CD4-positive, alpha-beta T cell (primary cell): ENCODE measurements around the gene AP1S3. TPM values are rescaled to one million over a fixed set of nuclear protein-coding genes. Genes with fewer than 3 reads are reported as not detected.
"Not testable (repeated sequence)": the region's sequence is repeated elsewhere in the genome, so short reads cannot be mapped to it uniquely, and the experiment has no call there.

Experiments
- ATAC-seq: fragments of 200-7000 bp; cut with Tn5 transposase; one replicate; pipeline ENCODE4 v1.10.0; 2022; ENCODE audit warnings: mild to moderate bottlenecking; ENCODE audit not compliant: poor library complexity
- CTCF ChIA-PET: fragments of 350-600 bp; sonication (Branson Sonifier 250); formaldehyde crosslinking; loops from one replicate; lab custom pipeline; 2021; ENCODE audit warnings: antibody characterized with exemption, inconsistent platforms; lab: Charles Lee
- POLR2A ChIA-PET: fragments of 350-600 bp; sonication (Branson Sonifier 250); formaldehyde crosslinking; loops from one replicate; lab custom pipeline; 2021; ENCODE audit warnings: antibody characterized with exemption, inconsistent platforms; lab: Charles Lee
- DNase-seq, 14 experiments: peaks; one replicate each; pipeline ENCODE4 v3.0.0-alpha.2; 2013 to 2020; ENCODE audit warnings: mixed read lengths in 2 of 14
- H3K27ac ChIP-seq, 2 donors: one replicate each; pipeline versions ENCODE4 v1.5.1 to v1.7.0; 2013; ENCODE audit warnings: low read length in 2 of 2, low read depth in 1 of 2, mild to moderate bottlenecking in 1 of 2
- H3K27me3 ChIP-seq, 2 experiments: 1 replicate in 1 of 2; 2 replicates in 1 of 2; pipeline versions ENCODE4 v1.6.1 to v1.7.0; 2013; ENCODE audit warnings: low read length in 2 of 2, control low read depth in 1 of 2, mild to moderate bottlenecking in 1 of 2, moderate library complexity in 1 of 2; ENCODE audit not compliant: insufficient read depth in 2 of 2, control insufficient read depth in 1 of 2
- H3K36me3 ChIP-seq: one replicate; pipeline ENCODE4 v1.6.1; 2013; ENCODE audit warnings: low read length, control low read depth; ENCODE audit not compliant: insufficient read depth
- H3K4me1 ChIP-seq: one replicate; pipeline ENCODE4 v1.6.1; 2013; ENCODE audit warnings: low read length, control low read depth; ENCODE audit not compliant: insufficient read depth
- H3K4me3 ChIP-seq: one replicate; pipeline ENCODE4 v1.5.1; 2013; ENCODE audit warnings: mild to moderate bottlenecking, low read length, moderate library complexity
- H3K9me3 ChIP-seq, 2 experiments: 1 replicate in 1 of 2; 2 replicates in 1 of 2; pipeline versions ENCODE4 v1.6.1 to v1.7.0; 2013; ENCODE audit warnings: low read length in 2 of 2, mild to moderate bottlenecking in 2 of 2, control low read depth in 1 of 2, moderate library complexity in 1 of 2; ENCODE audit not compliant: control insufficient read depth in 1 of 2, insufficient read depth in 1 of 2
- H3K27ac Mint-ChIP-seq: one replicate; pipeline ENCODE4 v1.8.0; 2020; ENCODE audit warnings: mixed read lengths
- H3K27me3 Mint-ChIP-seq: one replicate; pipeline ENCODE4 v1.8.0; 2021; ENCODE audit warnings: mixed read lengths
- H3K36me3 Mint-ChIP-seq: one replicate; pipeline ENCODE4 v1.8.0; 2021; ENCODE audit warnings: low read depth, mixed read lengths
- H3K4me1 Mint-ChIP-seq: one replicate; pipeline ENCODE4 v1.8.0; 2021; ENCODE audit warnings: low read depth, mixed read lengths
- H3K4me3 Mint-ChIP-seq: one replicate; pipeline ENCODE4 v1.8.0; 2020; ENCODE audit warnings: mild to moderate bottlenecking, mixed read lengths
- H3K9me3 Mint-ChIP-seq: one replicate; pipeline ENCODE4 v1.8.0; 2020; ENCODE audit warnings: mixed read lengths
- CTCF ChIP-seq: fragments of 200-600 bp; IDR thresholded peaks from one replicate; pipeline ENCODE4 v1.8.0; 2022; ENCODE audit warnings: antibody characterized with exemption, mild to moderate bottlenecking
- intact Hi-C, 2 experiments: fragments of 100-400 bp; cut with DNase I in 1 of 2; cut with micrococcal nuclease in 1 of 2; formaldehyde crosslinking; loops; one replicate each; pipeline versions ENCODE4 v1.15.1 to v1.9.0; 2023 to 2025; cut with DNase I, micrococcal nuclease
- total RNA-seq, 174 experiments: library from RNA in 2 of 174; stranded (reverse) in 2 of 174; gene quantifications; one replicate each; pipeline ENCODE4 v1.2.3 and lab custom pipeline; 2021 to 2026

Gene AP1S3
- total RNA-seq, 2 experiments from 2014 or later = 0.50 to 0.71 TPM

GRCh38 chr2:223815186-223815883, 22.0 kb downstream of the AP1S3 start:
- intact Hi-C loops = no loop called here

GRCh38 chr2:223814764-223815163, 22.6 kb downstream of the AP1S3 start:
- DNase-seq, CTCF ChIA-PET, H3K36me3 ChIP-seq, H3K9me3 ChIP-seq, ATAC-seq, POLR2A ChIA-PET, H3K4me3 Mint-ChIP-seq, H3K27ac Mint-ChIP-seq, H3K4me3 ChIP-seq, H3K4me1 Mint-ChIP-seq, H3K36me3 Mint-ChIP-seq, H3K27me3 Mint-ChIP-seq, H3K27ac ChIP-seq, intact Hi-C loops, H3K9me3 Mint-ChIP-seq, H3K27me3 ChIP-seq, H3K4me1 ChIP-seq: not testable (repeated sequence)

More at GRCh38 chr2:223815186-223815883, 22.0 kb downstream of the AP1S3 start:
- ChIA-PET CTCF (no interaction called here), POLR2A (no interaction called here)
- ATAC-seq (no peak), DNase-seq (no peak)
- Histone ChIP-seq H3K27ac (no peak overlapping the region), H3K4me1 (no peaks in the 10 kb centered on the region), H3K4me3 (no peak overlapping the region), H3K9me3 (no peaks in the 10 kb centered on the region), H3K36me3 (no peaks in the 10 kb centered on the region), H3K27me3 (no peaks in the 10 kb centered on the region)
- H3K36me3 Mint-ChIP-seq = no peaks in the 10 kb centered on the region
- TF ChIP-seq CTCF = no peak
- no peak overlapping the region for H3K4me3 Mint-ChIP-seq
- H3K27me3 Mint-ChIP-seq = no peaks in the 10 kb centered on the region
- H3K27ac Mint-ChIP-seq = no peak overlapping the region
- no peaks in the 10 kb centered on the region for H3K9me3 Mint-ChIP-seq
- no peaks in the 10 kb centered on the region for H3K4me1 Mint-ChIP-seq

GRCh38 chr2:223813329-223813728, 24.1 kb downstream of the AP1S3 start:
- no peaks in the 10 kb centered on the region for H3K36me3 Mint-ChIP-seq
- Histone ChIP-seq H3K36me3 (no peaks in the 10 kb centered on the region), H3K27me3 (no peaks in the 10 kb centered on the region), H3K4me3 (no peak overlapping the region), H3K4me1 (no peaks in the 10 kb centered on the region), H3K9me3 (no peaks in the 10 kb centered on the region), H3K27ac (no peak overlapping the region)
- TF ChIP-seq CTCF = no peak
- no peaks in the 10 kb centered on the region for H3K9me3 Mint-ChIP-seq
- DNase-seq (no peak), ATAC-seq (no peak)
- intact Hi-C loops = no loop called here
- CTCF ChIA-PET = interaction anchor here (0.6 kb wide), 1 partner anchor 47 kb away, joined by 3 read pairs; no protein-coding TSS in a partner anchor
- H3K27ac Mint-ChIP-seq = no peak overlapping the region
- POLR2A ChIA-PET = no interaction called here
- no peaks in the 10 kb centered on the region for H3K4me1 Mint-ChIP-seq
- H3K27me3 Mint-ChIP-seq = no peaks in the 10 kb centered on the region
- H3K4me3 Mint-ChIP-seq = no peak overlapping the region

GRCh38 chr2:223811757-223812156, 25.6 kb downstream of the AP1S3 start:
- Mint-ChIP-seq H3K27ac (no peak overlapping the region), H3K9me3 (no peaks in the 10 kb centered on the region), H3K4me1 (no peaks in the 10 kb centered on the region), H3K36me3 (no peaks in the 10 kb centered on the region), H3K4me3 (no peak overlapping the region), H3K27me3 (no peaks in the 10 kb centered on the region)
- intact Hi-C loops = no loop called here
- POLR2A ChIA-PET = no interaction called here
- DNase-seq = no peak
- ATAC-seq = no peak
- Histone ChIP-seq H3K9me3 (no peaks in the 10 kb centered on the region), H3K36me3 (no peaks in the 10 kb centered on the region), H3K27ac (no peak overlapping the region), H3K27me3 (no peaks in the 10 kb centered on the region), H3K4me3 (no peak overlapping the region), H3K4me1 (no peaks in the 10 kb centered on the region)
- CTCF ChIA-PET = no interaction called here
- no peak for TF ChIP-seq CTCF
